AG10803 (cell line): ENCODE measurements around the gene SYNPO2.

Experiments used
- DNase-seq: peaks from one replicate; pipeline ENCODE4 v3.0.0; 2010; ENCODE audit warnings: low read depth
- H3K4me3 ChIP-seq: 2 replicates; pipeline ENCODE4 v1.5.1; 2011; ENCODE audit warnings: mild to moderate bottlenecking, low read length, control low read depth
- TF ChIP-seq, protein P1 (sequence below): conservative IDR thresholded peaks from 2 replicates; pipeline ENCODE4 v1.5.1; 2011; ENCODE audit warnings: mild to moderate bottlenecking, low read length, control low read depth, inconsistent platforms

SYNPO2 gene

GRCh38 chr4:118927974-118928373 lies 39.3 kb downstream of the SYNPO2 start:
- DNase-seq = no peak
- H3K4me3 ChIP-seq = no peak overlapping the region
- TF ChIP-seq, protein P1, sequence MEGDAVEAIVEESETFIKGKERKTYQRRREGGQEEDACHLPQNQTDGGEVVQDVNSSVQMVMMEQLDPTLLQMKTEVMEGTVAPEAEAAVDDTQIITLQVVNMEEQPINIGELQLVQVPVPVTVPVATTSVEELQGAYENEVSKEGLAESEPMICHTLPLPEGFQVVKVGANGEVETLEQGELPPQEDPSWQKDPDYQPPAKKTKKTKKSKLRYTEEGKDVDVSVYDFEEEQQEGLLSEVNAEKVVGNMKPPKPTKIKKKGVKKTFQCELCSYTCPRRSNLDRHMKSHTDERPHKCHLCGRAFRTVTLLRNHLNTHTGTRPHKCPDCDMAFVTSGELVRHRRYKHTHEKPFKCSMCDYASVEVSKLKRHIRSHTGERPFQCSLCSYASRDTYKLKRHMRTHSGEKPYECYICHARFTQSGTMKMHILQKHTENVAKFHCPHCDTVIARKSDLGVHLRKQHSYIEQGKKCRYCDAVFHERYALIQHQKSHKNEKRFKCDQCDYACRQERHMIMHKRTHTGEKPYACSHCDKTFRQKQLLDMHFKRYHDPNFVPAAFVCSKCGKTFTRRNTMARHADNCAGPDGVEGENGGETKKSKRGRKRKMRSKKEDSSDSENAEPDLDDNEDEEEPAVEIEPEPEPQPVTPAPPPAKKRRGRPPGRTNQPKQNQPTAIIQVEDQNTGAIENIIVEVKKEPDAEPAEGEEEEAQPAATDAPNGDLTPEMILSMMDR = no peak

DNA sequence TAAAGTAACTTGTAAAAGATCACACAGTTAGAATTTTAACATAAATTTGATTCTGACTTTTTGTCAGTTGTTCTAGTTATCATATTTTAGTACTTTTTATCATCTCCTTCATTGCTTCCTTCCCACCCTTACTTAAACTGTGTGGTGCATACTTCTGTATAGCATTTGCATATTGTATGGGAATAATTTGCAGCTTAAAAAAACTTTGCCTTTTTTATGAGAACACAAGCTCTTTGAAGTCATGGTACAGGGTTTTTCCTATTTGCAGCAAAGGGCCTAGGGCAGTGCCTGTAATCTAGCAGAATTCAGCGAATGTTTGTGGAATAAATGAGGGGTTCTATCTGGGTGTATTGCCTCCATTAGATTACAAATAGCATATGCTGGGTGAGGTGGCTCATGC lies 41.6 kb downstream of the SYNPO2 start:
- no peak for DNase-seq
- no peak overlapping the region for H3K4me3 ChIP-seq
- TF ChIP-seq, protein P1 = no peak

GRCh38 chr4:118931786-118932185 lies 43.1 kb downstream of the SYNPO2 start:
- TF ChIP-seq, protein P1 = no peak
- no peak for DNase-seq
- H3K4me3 ChIP-seq = no peak overlapping the region

GRCh38 chr4:118935819-118936218 lies 47.2 kb downstream of the SYNPO2 start:
- no peak for DNase-seq
- TF ChIP-seq, protein P1 = no peak

GRCh38 chr4:118936406-118936805 lies 47.8 kb downstream of the SYNPO2 start:
- DNase-seq = no peak
- H3K4me3 ChIP-seq = no peak overlapping the region
- TF ChIP-seq, protein P1 = no peak

More at GRCh38 chr4:118935819-118936218, 47.2 kb downstream of the SYNPO2 start:
- no peak overlapping the region for H3K4me3 ChIP-seq

- TF ChIP-seq, protein P1 = no peak
- no peak overlapping the region for H3K4me3 ChIP-seq
- DNase-seq = no peak
Measured at GRCh38 chr4:118939169-118939783, 50.6 kb downstream of the SYNPO2 start.

DNA sequence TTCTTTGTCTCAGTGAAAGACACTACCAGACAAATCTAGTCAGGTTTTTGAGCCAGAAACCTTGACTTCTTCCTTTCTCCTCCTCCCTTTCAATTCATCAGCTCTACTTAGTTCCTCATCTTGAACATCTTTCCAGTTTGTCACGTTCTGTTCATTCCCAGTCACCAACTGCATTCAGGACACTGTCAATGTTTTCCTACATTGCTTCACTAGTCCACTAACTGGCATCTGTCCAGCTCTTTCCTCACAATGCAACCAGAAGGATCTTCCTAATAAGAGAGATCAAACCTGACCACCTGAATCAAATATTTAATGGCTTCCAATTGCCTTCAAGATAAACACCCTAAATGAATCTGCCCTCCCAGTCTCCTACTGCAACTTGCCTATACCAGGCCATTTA lies 52.5 kb downstream of the SYNPO2 start:
- peak; percentile 44 for DNase-seq
- TF ChIP-seq, protein P1 = no peak
- no peak overlapping the region for H3K4me3 ChIP-seq
